DOHH2 (cell line): Measurements from ENCODE around the gene TCL1B.

ENCODE experiments used
- H3F3A ChIP-seq: fragments of 200-600 bp; sonication (generic), shearing (Covaris generic); 2 replicates; pipeline ENCODE4 v1.6.0; 2016; ENCODE audit warnings: antibody characterized with exemption, mild to moderate bottlenecking; ENCODE audit not compliant: control insufficient read depth, insufficient read depth
- H3K27ac ChIP-seq: fragments of 200-600 bp; sonication (generic); 2 replicates; pipeline ENCODE4 v1.5.1; 2014; ENCODE audit warnings: low read depth, mild to moderate bottlenecking, low read length, moderate library complexity
- H3K27me3 ChIP-seq: fragments of 200-600 bp; sonication (generic); 2 replicates; pipeline ENCODE4 v1.6.1; 2014; ENCODE audit warnings: mild to moderate bottlenecking, low read length, mixed read lengths; ENCODE audit not compliant: control insufficient read depth
- H3K36me3 ChIP-seq: fragments of 200-600 bp; sonication (generic); 2 replicates; pipeline ENCODE4 v1.6.1; 2014; ENCODE audit warnings: mild to moderate bottlenecking, low read length, moderate library complexity, mixed read lengths; ENCODE audit not compliant: control insufficient read depth
- H3K4me1 ChIP-seq: fragments of 200-600 bp; sonication (generic); 2 replicates; pipeline ENCODE4 v1.6.1; 2014; ENCODE audit warnings: mild to moderate bottlenecking, low read length, mixed read lengths; ENCODE audit not compliant: control insufficient read depth
- H3K4me2 ChIP-seq: fragments of 200-600 bp; sonication (generic); 2 replicates; pipeline ENCODE4 v1.6.0; 2014; ENCODE audit warnings: mild to moderate bottlenecking, low read length, moderate library complexity
- H3K4me3 ChIP-seq: fragments of 200-600 bp; sonication (generic); 2 replicates; pipeline ENCODE4 v1.5.1; 2014; ENCODE audit warnings: mild to moderate bottlenecking, low read length, mixed read lengths
- H3K79me2 ChIP-seq: fragments of 200-600 bp; sonication (generic); 2 replicates; pipeline ENCODE4 v1.6.1; 2014; ENCODE audit warnings: mild to moderate bottlenecking, low read length, mixed read lengths; ENCODE audit not compliant: control insufficient read depth
- H3K9me2 ChIP-seq: fragments of 200-600 bp; sonication (generic); replicated peaks from 2 replicates; pipeline ENCODE4 v1.6.1; 2014; ENCODE audit warnings: mild to moderate bottlenecking, low read length, mixed read lengths; ENCODE audit not compliant: control insufficient read depth
- H3K9me3 ChIP-seq: fragments of 200-600 bp; sonication (generic); 2 replicates; pipeline ENCODE4 v1.6.1; 2014; ENCODE audit warnings: antibody characterized with exemption, low read length, mixed read lengths; ENCODE audit not compliant: control insufficient read depth, insufficient read depth
- H4K20me1 ChIP-seq: fragments of 200-600 bp; sonication (generic); 2 replicates; pipeline ENCODE4 v1.6.0; 2014; ENCODE audit warnings: low read depth, mild to moderate bottlenecking, antibody characterized with exemption, low read length, moderate library complexity; ENCODE audit not compliant: control insufficient read depth, insufficient read depth
- CTCF ChIP-seq: fragments of 200-600 bp; sonication (generic); IDR thresholded peaks from one replicate; pipeline ENCODE4 v1.5.1; 2014; ENCODE audit warnings: antibody characterized with exemption, mild to moderate bottlenecking, low read depth, low read length; ENCODE audit not compliant: poor library complexity, severe bottlenecking
- EZH2phosphoT487 ChIP-seq: fragments of 200-600 bp; sonication (generic); IDR thresholded peaks from 2 replicates; pipeline ENCODE4 v1.6.1; 2017; ENCODE audit warnings: borderline replicate concordance, mild to moderate bottlenecking, antibody characterized with exemption, low read length, moderate library complexity, mixed read lengths

TCL1B gene

DNA sequence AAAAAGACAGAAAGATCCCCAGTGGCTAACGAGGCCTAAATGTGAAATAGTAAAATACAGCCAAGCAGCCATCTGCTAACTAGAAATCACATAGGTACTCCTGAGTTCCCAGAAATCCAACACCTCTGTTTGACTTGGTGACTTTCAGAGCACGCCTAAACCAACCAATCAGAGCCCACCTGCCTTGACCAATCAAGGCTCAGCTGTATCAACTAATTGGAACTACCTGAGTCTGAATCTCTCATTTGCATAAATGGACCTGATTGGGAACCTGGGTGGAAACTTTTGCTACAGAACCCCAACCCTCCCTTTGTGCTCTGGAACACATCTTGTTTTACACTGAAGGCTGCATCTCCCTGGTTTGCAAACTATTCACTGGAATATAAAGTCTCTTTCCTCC lies 5.1 kb upstream of the TCL1B start:
- H3K4me1 ChIP-seq: peaks cover 16% of the 10 kb centered on the region
- 0 out of 2 replicates have a peak, but pooled peaks cover 4% of the 10 kb centered on the region for H3K9me3 ChIP-seq
- H3K79me2 ChIP-seq: no peaks in the 10 kb centered on the region
- no peak overlapping the region for H3K4me3 ChIP-seq
- no peak overlapping the region for H3K27ac ChIP-seq
- H3K9me2 ChIP-seq: no peaks in the 10 kb centered on the region
- TF ChIP-seq EZH2phosphoT487 (no peak), CTCF (no peak)
- no peaks in the 10 kb centered on the region for H3K36me3 ChIP-seq
- H3K27me3 ChIP-seq: peaks cover 36% of the 10 kb centered on the region
- H3K4me2 ChIP-seq: no peak overlapping the region
- 0 out of 2 replicates have a peak, but pooled peaks cover 4% of the 10 kb centered on the region for H3F3A ChIP-seq
- H4K20me1 ChIP-seq: no peaks in the 10 kb centered on the region

DNA sequence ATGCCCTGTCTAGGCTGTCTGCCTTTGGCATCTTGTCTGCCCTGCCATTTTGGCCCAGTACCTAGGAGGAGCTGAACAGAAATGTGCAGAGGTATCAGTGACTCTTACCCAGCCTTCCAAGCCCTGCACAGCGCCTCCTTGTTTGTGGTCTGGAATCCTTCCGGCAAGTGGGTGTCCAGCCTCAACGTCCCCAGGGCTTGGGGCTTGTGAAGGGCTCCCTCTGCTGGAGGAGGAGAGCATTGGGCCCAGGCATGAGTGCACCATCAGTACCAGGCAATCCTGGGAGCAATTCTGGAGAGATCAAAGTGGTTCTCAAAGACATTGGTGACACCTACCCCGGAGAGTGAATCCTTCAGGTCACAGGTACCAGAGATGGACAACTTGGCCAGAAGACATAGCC lies 2.4 kb upstream of the TCL1B start:
- no peak for TF ChIP-seq EZH2phosphoT487
- peak; percentile 97 for TF ChIP-seq CTCF
- Histone ChIP-seq H3F3A (0 out of 2 replicates have a peak, but pooled peaks cover 4% of the 10 kb centered on the region), H3K9me2 (no peaks in the 10 kb centered on the region), H4K20me1 (no peaks in the 10 kb centered on the region), H3K4me1 (peaks cover 16% of the 10 kb centered on the region), H3K4me3 (no peak overlapping the region), H3K9me3 (no peaks in the 10 kb centered on the region), H3K79me2 (no peaks in the 10 kb centered on the region), H3K36me3 (no peaks in the 10 kb centered on the region), H3K27me3 (peaks cover 25% of the 10 kb centered on the region), H3K4me2 (no peak overlapping the region), H3K27ac (no peak overlapping the region)

GRCh38 chr14:95686935-95687334 lies 709 bp downstream of the TCL1B start:
- Histone ChIP-seq H3K4me1 (peaks cover 2% of the 10 kb centered on the region; the same call in 1 of the 2 replicates), H3K4me3 (no peak overlapping the region), H3K9me2 (no peaks in the 10 kb centered on the region), H3K27ac (no peak overlapping the region), H3K36me3 (no peaks in the 10 kb centered on the region), H3K27me3 (peaks cover 28% of the 10 kb centered on the region), H3F3A (0 out of 2 replicates have a peak, but pooled peaks cover 4% of the 10 kb centered on the region), H3K4me2 (no peak overlapping the region), H4K20me1 (no peaks in the 10 kb centered on the region), H3K9me3 (no peaks in the 10 kb centered on the region), H3K79me2 (no peaks in the 10 kb centered on the region)
- no peak for TF ChIP-seq EZH2phosphoT487
- no peak for TF ChIP-seq CTCF
